HG02852 (cell line): ENCODE measurements around the gene MNT.
A peak's percentile ranks its signal among the peaks of the same experiment; 100 is the strongest.
"Not testable (repeated sequence)": the region's sequence is repeated elsewhere in the genome, so short reads cannot be mapped to it uniquely, and the experiment has no call there.

Source experiments
- ATAC-seq: cut with Tn5 transposase; IDR thresholded peaks from one replicate; pipeline ENCODE4 v1.9.1; 2021; ENCODE audit warnings: mild to moderate bottlenecking, moderate library complexity; ENCODE audit not compliant: unreplicated experiment

The MNT gene, protein sequence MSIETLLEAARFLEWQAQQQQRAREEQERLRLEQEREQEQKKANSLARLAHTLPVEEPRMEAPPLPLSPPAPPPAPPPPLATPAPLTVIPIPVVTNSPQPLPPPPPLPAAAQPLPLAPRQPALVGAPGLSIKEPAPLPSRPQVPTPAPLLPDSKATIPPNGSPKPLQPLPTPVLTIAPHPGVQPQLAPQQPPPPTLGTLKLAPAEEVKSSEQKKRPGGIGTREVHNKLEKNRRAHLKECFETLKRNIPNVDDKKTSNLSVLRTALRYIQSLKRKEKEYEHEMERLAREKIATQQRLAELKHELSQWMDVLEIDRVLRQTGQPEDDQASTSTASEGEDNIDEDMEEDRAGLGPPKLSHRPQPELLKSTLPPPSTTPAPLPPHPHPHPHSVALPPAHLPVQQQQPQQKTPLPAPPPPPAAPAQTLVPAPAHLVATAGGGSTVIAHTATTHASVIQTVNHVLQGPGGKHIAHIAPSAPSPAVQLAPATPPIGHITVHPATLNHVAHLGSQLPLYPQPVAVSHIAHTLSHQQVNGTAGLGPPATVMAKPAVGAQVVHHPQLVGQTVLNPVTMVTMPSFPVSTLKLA

GRCh38 chr17:2400877-2401425, at the start of gene MNT:
Gene MNT (minus strand): TSS chr17:2401060. CDS start chr17:2400712, 348 bp downstream.
- ATAC-seq, result peak; percentile 34

DNA sequence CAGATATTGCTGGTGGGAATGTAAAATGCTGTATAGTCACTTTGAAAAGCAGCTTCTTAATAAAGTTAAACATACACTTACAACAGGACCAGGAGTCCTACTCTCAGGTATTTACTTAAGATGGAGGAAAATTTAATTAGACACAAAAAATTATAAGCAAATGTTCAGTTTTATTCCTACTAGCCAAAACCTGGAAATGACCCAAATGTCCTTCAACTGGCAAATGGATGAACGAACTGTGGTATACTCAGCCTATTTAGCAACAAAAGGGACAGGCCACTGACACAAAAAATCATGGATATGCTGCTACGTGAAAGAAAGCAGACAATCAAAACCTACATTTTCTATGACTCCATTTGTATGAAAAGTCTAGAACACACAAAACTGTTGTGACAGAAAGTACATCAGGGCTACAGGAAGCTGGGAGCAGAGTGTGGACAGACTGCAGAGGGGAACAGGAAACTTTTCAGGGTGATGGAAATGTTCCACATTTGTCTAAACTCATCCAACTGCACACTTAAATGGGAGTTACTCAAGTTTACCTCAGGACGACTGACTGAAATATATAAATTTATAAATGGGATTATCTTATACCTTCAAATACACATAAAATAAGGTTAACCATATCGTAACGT, 49.3 kb upstream of the MNT start:
- ATAC-seq, result no peak

DNA sequence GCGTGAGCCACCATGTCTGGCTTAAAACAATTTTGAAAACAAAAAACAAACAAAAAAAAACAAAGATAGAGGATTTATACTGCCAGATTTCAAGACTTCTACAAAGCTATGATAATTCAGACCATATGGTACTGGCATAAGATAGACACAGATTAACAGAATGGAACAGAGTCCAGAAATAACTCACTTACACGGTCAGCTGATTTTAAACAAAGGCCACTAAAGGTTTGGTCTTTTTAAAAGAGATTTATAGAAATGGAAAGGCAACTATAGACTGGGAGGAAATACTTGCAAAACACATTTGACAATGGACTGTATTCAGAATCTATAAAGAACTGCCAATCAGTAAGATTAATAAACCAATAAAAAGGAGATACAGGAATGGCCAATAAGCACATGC, 48.6 kb upstream of the MNT start:
- no peak for ATAC-seq

DNA sequence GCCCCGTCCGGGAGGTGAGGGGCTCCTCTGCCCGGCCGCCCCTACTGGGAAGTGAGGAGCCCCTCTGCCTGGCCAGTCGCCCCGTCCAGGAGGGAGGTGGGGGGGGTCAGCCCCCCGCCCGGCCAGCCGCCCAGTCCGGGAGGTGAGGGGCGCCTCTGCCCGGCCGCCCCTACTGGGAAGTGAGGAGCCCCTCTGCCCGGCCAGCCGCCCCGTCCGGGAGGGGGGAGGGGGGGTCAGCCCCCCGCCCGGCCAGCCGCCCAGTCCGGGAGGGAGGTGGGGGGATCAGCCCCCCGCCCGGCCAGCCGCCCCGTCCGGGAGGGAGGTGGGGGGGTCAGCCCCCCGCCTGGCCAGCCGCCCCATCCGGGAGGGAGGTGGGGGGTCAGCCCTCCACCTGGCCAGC, 46.6 kb upstream of the MNT start:
- ATAC-seq, result not testable (repeated sequence)

DNA sequence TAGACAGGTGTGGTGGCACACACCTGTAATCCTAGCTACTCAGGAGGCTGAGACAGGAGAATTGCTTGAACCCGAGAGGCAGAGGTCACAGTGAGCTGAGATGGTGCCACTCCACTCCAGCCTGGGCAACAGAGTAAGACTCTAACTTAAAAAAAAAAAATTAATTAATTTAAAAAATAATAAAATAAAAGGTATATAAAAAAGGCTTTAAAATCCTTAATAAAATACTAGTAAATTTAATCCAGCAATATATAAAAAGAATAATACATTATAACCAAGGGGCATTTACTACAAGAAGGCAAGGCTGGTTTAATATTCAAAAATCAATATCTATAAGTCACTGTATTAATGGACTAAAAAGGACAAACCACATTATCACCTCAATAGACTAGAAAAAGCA, 44.8 kb upstream of the MNT start:
- no peak for ATAC-seq

GRCh38 chr17:2444382-2444781, 43.5 kb upstream of the MNT start:
- ATAC-seq, result no peak

- no peak for ATAC-seq
Observed at GRCh38 chr17:2442166-2442565, 41.3 kb upstream of the MNT start.

- ATAC-seq, result no peak
Observed at GRCh38 chr17:2440930-2441329, 40.1 kb upstream of the MNT start.

DNA sequence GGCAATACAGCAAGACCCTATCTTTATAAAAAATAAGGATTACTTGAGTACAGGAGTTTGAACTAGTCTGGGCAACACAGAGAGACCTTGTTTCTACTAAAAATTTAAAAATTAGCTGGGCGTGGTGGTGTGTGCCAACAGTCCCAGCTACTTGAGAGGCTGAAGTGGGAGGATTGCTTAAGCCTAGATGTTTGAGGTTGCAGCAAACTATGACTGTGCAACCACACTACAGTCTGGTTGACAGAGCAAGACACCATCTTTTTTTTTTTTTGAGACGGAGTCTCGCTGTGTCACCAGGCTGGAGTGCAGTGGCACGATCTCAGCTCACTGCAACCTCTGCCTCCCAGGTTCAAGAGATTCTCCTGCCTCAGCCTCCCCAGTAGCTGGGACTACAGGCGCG, 39.1 kb upstream of the MNT start:
- not testable (repeated sequence) for ATAC-seq

DNA sequence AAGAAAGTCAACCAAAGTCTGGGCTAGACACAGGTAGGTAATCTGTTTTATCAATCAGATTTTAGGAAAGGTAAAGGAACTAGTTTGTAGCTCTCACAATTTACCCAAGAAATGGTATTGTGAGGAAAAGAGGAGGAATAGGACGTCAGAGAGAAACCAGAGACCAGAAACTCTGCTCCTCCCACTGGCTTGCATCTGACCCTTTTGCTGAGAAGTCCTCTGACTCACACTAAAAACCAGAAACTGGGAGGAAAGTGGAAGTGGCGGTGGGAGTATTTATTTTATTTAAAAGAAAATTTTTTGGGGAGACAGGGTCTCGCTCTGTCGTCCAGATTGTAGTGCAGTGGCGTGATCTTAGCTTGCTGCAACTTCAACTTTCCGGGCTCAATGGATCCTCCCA, 38.0 kb upstream of the MNT start:
- no peak for ATAC-seq

- ATAC-seq, result no peak
Observed at GRCh38 chr17:2436316-2436905, 35.6 kb upstream of the MNT start.

DNA sequence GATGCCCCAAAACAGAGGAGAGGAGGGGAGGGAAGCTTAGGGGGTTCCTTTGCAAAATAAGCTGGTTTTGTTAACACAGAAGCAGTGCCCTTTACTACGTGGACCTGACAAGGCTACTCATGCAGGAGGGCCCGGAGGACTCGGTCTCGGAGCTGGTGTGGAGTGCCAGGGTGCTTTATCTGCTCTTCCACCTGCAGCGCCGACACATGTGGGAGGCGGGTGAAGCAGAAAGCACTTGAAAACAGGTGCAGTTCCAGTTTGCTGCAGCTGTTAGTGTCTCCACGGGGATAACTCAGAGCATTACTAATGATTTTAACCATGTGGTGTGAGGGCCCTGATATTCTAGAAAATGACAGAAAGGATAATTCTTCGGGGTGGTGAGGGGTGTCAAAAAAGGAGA, 35.0 kb upstream of the MNT start:
- no peak for ATAC-seq

DNA sequence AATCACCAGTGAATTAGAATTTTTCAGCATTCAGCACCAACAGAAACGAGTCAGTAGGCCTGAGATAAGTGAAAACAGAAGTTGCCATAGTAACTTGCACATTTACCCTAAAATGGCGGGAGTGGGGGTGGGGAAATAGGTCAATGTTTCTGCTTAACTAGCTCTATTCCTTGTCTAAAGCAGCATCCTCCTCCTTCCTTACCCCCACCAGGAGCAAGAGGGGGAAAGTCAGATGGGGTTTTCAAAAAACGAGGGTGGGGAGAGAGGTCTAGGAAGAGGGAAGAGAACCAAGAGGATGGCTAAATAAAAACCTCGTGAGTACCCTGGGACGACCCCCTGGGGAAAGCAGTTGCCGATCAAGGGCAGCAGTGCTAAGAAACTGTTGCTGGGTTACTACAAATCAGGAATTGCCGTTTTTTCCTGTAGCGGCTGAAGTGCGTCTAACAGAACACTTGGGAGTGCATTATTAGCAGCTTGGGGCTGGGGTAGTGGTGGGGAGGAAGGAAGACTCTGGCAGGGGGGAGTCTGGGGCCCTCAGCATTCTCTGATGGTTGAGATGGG, 34.4 kb upstream of the MNT start:
- ATAC-seq, result no peak

DNA sequence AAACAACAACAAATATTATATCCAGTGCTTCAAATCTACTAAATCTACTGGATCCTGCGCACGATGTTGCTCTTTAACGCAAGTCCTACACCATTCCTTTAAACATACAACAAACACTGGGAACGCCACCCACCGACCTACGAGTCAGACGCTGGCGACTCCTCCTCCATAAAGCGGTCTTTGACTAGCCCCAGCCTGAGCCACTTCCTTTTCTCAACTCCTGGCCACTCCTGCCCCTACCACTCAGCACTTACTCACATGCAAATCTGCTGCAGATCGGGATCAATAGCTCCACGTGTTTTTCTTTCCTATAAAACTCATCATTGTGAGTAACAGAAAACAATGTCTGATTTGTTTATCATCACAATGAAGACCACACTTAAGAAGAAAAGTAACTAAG, 32.8 kb upstream of the MNT start:
- ATAC-seq, result no peak

DNA sequence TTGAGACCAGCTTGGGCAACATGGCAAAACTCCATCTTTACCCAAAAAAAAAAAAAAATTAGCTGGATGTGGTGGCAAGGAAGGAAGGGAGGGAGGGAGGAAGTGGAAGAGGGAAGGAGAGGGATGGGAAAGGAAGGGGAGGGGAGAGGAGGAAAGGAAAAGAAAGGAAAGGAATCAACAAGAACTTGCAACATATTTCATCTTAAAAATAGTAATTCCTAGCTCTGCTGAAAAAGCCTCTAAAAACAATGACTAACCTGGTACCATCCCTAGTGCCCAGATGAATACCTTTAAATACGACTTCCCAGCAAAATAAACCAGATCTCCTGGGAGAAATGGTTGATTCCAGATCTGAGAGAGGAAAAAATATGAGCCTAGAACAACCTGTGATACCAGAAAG, 27.1 kb upstream of the MNT start:
- ATAC-seq, result no peak

GRCh38 chr17:2427215-2427614, 26.4 kb upstream of the MNT start:
- no peak for ATAC-seq

GRCh38 chr17:2423271-2423670, 22.4 kb upstream of the MNT start:
- ATAC-seq, result no peak

DNA sequence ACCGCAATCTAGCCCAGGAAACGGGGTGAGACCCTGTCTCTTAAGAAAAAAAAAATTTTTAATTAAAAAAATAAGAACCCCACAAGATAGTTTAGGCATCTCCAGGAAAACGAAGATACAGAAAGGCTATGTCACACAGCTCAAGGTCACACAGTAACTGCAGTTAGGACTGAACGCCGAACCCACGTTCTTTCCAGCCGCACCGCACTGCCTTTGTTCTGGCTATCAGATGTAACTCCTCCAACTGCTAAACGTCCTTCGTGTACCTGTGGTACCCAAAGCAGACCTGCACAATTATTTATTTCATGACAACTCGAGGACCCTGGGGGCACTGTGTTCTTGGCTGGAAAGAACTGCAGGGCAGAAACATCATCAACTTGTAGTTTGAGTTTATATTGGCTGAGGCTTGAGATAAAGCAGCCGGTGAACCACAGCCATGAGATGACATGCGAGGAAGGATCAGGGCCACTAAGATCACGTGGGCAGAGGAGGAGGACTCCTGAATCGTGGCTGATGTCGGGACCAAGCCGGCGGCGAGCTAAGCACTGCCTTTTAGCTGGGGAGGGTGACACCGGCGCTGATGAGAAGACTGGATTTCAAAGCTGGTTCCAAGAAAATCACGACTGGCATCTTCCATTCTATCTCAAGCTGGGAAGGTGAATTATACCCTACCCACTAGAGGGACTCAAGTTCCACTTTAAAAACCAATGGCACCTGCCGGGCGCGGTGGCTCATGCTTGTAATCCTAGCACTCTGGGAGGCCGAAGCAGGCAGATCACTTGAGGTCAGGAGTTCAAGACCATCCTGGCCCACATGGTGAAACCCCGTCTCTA, 20.7 kb upstream of the MNT start:
- no peak for ATAC-seq

- no peak for ATAC-seq
Observed at GRCh38 chr17:2420176-2420575, 19.3 kb upstream of the MNT start.

- no peak for ATAC-seq
Observed at GRCh38 chr17:2419486-2419885, 18.6 kb upstream of the MNT start.
